ENCODE measurements around the gene GPR152. TPM values are rescaled to one million over a fixed set of nuclear protein-coding genes. Genes with fewer than 3 reads are reported as not detected.
A peak's percentile ranks its signal among the peaks of the same experiment; 100 is the strongest.

The GPR152 gene
- polyA plus RNA-seq, 2 of the 4 experiments (the other 2 are of a cell fraction), result not detected

DNA sequence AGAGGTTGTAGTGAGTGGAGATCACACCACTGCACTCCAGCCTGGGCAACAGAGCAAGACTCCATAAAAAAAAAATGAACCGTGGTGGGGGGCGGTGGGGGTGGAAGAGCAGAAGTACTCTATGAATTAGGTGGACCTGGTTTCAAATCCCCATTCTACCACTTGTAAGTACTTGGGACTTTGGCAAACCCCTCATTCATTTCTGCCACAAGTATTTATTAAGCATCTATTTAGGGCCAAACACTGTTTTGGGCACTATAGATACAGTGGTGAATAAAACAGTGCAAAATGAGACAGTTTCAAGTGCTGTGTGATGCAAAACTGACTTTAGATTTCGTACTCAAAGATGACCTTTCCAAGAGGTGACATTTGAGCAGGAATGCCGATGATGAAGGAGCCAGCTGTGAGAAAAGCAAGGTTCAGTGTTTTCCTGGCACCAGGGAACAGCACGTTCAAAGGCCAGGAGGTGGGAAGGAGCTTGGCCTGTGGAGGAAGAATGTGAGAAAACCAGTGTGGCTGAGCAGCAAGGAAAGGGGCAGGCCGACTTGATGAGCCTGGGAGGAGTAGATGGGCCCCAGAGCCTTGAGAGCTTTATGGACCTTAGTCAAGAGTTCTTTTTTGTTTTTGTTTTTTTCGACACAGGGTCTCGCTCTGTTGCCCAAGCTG lies 17.9 kb upstream of the GPR152 start:
- 81% methylated on average over 8 of the region's 8 CpGs for WGBS (ENCODE audit: missing lambda C conversion rate)
- ATAC-seq (no peak), DNase-seq (ENCODE audit: low read depth in 1 of 2, low spot score in 1 of 2) (no peak), FAIRE-seq (no peak)
- ChIA-PET POLR2A (no interaction called here), CTCF (interaction anchor here (0.9 to 5.4 kb wide), 10 partner anchors 10 to 119 kb away, joined by 3 to 22 read pairs (median 6); partner anchors contain the start of gene PPP1CA)
- no peak overlapping the region for H3K27ac ChIP-seq
- no peak for TF ChIP-seq HOXB5 (CRISPR knock-in tag; IDR thresholded peaks at IDR 0.05)
- no peak for TF ChIP-seq ESRRA (IDR thresholded peaks at IDR 0.05; ENCODE audit: borderline replicate concordance, low read length)
- no peak for TF ChIP-seq EP300 (IDR thresholded peaks at IDR 0.05)
- TF ChIP-seq ZNF302 (CRISPR knock-in tag; IDR thresholded peaks at IDR 0.05), result no peak
- no peak for TF ChIP-seq CBX8 (IDR thresholded peaks at IDR 0.05)
- TF ChIP-seq TP53 (CRISPR knock-in tag; IDR thresholded peaks at IDR 0.05), result no peak
- no peak for TF ChIP-seq HOXA7 (CRISPR knock-in tag; IDR thresholded peaks at IDR 0.05)
- peaks cover 22% of the 10 kb centered on the region for H3K4me1 ChIP-seq
- H3K4me3 ChIP-seq, result no peak overlapping the region
- no peak overlapping the region for H3K4me2 ChIP-seq
- H3K9me3 ChIP-seq, result no peaks in the 10 kb centered on the region

DNA sequence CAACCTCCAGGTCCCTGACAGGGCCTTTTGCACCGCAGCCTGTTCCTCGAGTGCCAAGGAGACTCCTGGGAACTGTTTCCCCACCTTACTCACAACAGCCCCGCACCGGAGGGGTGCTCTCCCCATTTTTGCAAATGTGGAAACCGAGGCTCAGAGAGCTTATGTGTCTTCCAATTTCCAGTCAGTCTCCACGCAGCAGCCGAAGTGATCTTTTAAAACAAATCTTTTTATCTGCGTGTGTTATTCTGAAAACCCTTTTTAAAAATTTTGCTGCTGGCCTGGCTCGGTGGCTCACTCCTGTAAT lies 16.9 kb upstream of the GPR152 start:
- DNase-seq (ENCODE audit: low read depth in 1 of 2, low spot score in 1 of 2) (no peak), FAIRE-seq (no peak), ATAC-seq (no peak)
- Histone ChIP-seq H3K4me1 (peaks cover 25% of the 10 kb centered on the region), H3K9me3 (no peaks in the 10 kb centered on the region), H3K27ac (peak overlapping the region; percentile 83 to 97), H3K4me2 (peak overlapping the region; percentile 82), H3K4me3 (peak overlapping the region; percentile 67)
- CTCF ChIA-PET, result interaction anchor here (0.6 to 5.4 kb wide), 15 partner anchors 11 to 118 kb away, joined by 3 to 22 read pairs (median 4); partner anchors contain the start of gene PPP1CA
- TF ChIP-seq BHLHE40 (IDR thresholded peaks at IDR 0.05; ENCODE audit: low read depth, low read length) (no peak), PHF8 (IDR thresholded peaks at IDR 0.05; ENCODE audit: borderline replicate concordance, low read depth) (peak; percentile 59; the same call in 1 of the 2 replicates)
- POLR2A ChIA-PET, result interaction anchor here (0.6 to 1.9 kb wide), 3 partner anchors 25 to 68 kb away, joined by 3 to 14 read pairs (median 5); partner anchors contain the start of gene PPP1CA
- 21% methylated on average over 9 of the region's 9 CpGs for WGBS (ENCODE audit: missing lambda C conversion rate)

DNA sequence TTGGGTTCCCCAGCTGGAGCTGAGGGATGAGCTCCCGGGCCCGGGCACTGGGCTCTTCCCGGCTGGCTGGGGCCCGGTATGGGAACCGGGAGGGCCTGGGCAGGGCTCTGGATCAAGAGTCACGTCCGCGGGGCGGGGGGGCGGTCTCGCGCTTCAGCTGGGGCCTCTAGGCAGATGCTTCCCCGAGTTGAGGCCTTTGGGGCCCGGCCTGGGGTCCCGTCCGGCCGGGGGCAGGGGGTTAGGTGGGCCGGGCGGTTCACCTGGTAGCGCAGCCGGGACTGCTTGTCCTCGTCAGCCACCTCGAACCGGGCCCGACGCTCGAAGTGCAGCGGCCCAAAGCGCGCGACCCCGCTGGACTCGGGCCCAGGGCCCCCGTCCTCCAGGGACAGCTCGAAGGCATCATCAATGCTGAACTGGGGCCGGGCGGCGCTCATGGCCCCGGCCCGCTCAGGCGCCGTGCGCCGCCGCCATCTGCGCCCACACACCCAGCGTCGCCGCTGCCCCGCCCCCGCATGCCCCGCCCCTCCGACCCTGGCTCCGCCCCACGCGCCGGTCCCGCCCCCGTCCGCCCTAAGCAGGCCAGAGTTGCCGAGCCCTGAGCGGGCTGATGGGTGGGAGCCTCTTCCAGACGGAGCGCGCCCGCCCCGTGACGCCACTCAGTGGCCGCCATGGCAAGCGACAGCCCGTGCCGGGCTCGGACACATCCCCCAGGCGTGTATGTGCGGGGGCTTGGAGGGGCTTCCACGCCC lies 16.4 kb upstream of the GPR152 start, which contains the start of gene TMEM134:
Gene TMEM134, minus strand, starts transcription at position 493 of the 749 bp plus-strand sequence. Its CDS starts 59 bp downstream, at position 434.
- Histone ChIP-seq H3K9me3 (no peaks in the 10 kb centered on the region), H3K27ac (peak within 1 kb of the TSS; percentile 83 to 97), H3K4me2 (peak within 1 kb of the TSS; percentile 82), H3K4me1 (peaks cover 30% of the 10 kb centered on the region), H3K4me3 (peak within 1 kb of the TSS; percentile 67)
- POLR2A ChIA-PET, result interaction anchor here (0.6 to 1.9 kb wide), 4 partner anchors 26 to 67 kb away, joined by 3 to 14 read pairs (median 4); partner anchors contain the start of genes CORO1B and PPP1CA
- 0% methylated on average over 13 of the region's 76 CpGs for WGBS (ENCODE audit: missing lambda C conversion rate)
- peak; percentile 75 to 78 for ATAC-seq
- CTCF ChIA-PET, result interaction anchor here (0.6 to 5.4 kb wide), 23 partner anchors 8 to 396 kb away, joined by 3 to 22 read pairs (median 4); partner anchors contain the start of genes CABP4, GPR152 and PPP1CA
- DNase-seq (ENCODE audit: low read depth in 1 of 2, low spot score in 1 of 2), result peak; percentile 81 to 94
- FAIRE-seq, result no peak
- TF ChIP-seq HOXA7 (CRISPR knock-in tag; IDR thresholded peaks at IDR 0.05) (no peak), HOXB13 (CRISPR knock-in tag; IDR thresholded peaks at IDR 0.05; ENCODE audit: low read depth) (no peak), SREBF2 (IDR thresholded peaks at IDR 0.05) (no peak), EP300 (IDR thresholded peaks at IDR 0.05) (no peak), NPAS2 (CRISPR knock-in tag; IDR thresholded peaks at IDR 0.05; ENCODE audit: borderline replicate concordance) (no peak), FOXS1 (CRISPR knock-in tag; IDR thresholded peaks at IDR 0.05) (no peak), PHF8 (IDR thresholded peaks at IDR 0.05; ENCODE audit: borderline replicate concordance, low read depth) (0 out of 2 replicates have a peak, but pooled peaks have one; percentile 22), RAD21 (conservative IDR thresholded peaks at IDR 0.05 in 1 of 2, IDR thresholded peaks at IDR 0.05 in 1 of 2) (peak; percentile 54 to 74), POLR2A (IDR thresholded peaks at IDR 0.05; ENCODE audit: low read length) (peak; percentile 73), KDM5A (IDR thresholded peaks at IDR 0.05) (no peak; the same call in 1 of the 2 replicates), TP53 (CRISPR knock-in tag; IDR thresholded peaks at IDR 0.05) (no peak), HOXB5 (CRISPR knock-in tag; IDR thresholded peaks at IDR 0.05) (no peak)
- TF ChIP-seq, protein P1, sequence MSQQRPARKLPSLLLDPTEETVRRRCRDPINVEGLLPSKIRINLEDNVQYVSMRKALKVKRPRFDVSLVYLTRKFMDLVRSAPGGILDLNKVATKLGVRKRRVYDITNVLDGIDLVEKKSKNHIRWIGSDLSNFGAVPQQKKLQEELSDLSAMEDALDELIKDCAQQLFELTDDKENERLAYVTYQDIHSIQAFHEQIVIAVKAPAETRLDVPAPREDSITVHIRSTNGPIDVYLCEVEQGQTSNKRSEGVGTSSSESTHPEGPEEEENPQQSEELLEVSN (IDR thresholded peaks at IDR 0.05; ENCODE audit: borderline replicate concordance, low read depth), result 0 out of 2 replicates have a peak, but pooled peaks have one; percentile 25
- TF ChIP-seq, protein P2, sequence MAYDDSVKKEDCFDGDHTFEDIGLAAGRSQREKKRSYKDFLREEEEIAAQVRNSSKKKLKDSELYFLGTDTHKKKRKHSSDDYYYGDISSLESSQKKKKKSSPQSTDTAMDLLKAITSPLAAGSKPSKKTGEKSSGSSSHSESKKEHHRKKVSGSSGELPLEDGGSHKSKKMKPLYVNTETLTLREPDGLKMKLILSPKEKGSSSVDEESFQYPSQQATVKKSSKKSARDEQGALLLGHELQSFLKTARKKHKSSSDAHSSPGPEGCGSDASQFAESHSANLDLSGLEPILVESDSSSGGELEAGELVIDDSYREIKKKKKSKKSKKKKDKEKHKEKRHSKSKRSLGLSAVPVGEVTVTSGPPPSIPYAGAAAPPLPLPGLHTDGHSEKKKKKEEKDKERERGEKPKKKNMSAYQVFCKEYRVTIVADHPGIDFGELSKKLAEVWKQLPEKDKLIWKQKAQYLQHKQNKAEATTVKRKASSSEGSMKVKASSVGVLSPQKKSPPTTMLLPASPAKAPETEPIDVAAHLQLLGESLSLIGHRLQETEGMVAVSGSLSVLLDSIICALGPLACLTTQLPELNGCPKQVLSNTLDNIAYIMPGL (CRISPR knock-in tag; IDR thresholded peaks at IDR 0.05; ENCODE audit: borderline replicate concordance), result no peak
- TF ChIP-seq, protein P3, sequence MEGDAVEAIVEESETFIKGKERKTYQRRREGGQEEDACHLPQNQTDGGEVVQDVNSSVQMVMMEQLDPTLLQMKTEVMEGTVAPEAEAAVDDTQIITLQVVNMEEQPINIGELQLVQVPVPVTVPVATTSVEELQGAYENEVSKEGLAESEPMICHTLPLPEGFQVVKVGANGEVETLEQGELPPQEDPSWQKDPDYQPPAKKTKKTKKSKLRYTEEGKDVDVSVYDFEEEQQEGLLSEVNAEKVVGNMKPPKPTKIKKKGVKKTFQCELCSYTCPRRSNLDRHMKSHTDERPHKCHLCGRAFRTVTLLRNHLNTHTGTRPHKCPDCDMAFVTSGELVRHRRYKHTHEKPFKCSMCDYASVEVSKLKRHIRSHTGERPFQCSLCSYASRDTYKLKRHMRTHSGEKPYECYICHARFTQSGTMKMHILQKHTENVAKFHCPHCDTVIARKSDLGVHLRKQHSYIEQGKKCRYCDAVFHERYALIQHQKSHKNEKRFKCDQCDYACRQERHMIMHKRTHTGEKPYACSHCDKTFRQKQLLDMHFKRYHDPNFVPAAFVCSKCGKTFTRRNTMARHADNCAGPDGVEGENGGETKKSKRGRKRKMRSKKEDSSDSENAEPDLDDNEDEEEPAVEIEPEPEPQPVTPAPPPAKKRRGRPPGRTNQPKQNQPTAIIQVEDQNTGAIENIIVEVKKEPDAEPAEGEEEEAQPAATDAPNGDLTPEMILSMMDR (IDR thresholded peaks at IDR 0.05), result peak; percentile 53
- TF ChIP-seq, protein P4, sequence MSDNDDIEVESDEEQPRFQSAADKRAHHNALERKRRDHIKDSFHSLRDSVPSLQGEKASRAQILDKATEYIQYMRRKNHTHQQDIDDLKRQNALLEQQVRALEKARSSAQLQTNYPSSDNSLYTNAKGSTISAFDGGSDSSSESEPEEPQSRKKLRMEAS (IDR thresholded peaks at IDR 0.05), result peak; percentile 74
- TF ChIP-seq, protein P5, sequence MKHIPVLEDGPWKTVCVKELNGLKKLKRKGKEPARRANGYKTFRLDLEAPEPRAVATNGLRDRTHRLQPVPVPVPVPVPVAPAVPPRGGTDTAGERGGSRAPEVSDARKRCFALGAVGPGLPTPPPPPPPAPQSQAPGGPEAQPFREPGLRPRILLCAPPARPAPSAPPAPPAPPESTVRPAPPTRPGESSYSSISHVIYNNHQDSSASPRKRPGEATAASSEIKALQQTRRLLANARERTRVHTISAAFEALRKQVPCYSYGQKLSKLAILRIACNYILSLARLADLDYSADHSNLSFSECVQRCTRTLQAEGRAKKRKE (CRISPR knock-in tag; IDR thresholded peaks at IDR 0.05; ENCODE audit: low read depth), result no peak

Measured in A549 (cell line).